ACHN (cell line): ENCODE measurements around the gene MTSS2.

Experiments
- DNase-seq: peaks from one replicate; pipeline ENCODE4 v3.0.0-alpha.2; 2015
- in situ Hi-C: cut with HindIII; loops from 2 replicates; pipeline ENCODE4 v1.10.0; 2017; ENCODE audit warnings: low sequenced_read_pairs, low pct_ligation_motif_present, low pct_unique_long_range_greater_than_20kb

The MTSS2 gene, protein sequence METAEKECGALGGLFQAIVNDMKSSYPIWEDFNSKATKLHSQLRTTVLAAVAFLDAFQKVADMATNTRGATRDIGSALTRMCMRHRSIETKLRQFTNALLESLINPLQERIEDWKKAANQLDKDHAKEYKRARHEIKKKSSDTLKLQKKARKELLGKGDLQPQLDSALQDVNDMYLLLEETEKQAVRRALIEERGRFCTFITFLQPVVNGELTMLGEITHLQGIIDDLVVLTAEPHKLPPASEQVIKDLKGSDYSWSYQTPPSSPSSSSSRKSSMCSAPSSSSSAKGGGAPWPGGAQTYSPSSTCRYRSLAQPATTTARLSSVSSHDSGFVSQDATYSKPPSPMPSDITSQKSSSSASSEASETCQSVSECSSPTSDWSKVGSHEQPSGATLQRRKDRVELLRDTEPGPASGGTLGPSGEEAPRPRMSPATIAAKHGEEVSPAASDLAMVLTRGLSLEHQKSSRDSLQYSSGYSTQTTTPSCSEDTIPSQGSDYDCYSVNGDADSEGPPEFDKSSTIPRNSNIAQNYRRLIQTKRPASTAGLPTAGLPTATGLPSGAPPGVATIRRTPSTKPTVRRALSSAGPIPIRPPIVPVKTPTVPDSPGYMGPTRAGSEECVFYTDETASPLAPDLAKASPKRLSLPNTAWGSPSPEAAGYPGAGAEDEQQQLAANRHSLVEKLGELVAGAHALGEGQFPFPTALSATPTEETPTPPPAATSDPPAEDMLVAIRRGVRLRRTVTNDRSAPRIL

DNA sequence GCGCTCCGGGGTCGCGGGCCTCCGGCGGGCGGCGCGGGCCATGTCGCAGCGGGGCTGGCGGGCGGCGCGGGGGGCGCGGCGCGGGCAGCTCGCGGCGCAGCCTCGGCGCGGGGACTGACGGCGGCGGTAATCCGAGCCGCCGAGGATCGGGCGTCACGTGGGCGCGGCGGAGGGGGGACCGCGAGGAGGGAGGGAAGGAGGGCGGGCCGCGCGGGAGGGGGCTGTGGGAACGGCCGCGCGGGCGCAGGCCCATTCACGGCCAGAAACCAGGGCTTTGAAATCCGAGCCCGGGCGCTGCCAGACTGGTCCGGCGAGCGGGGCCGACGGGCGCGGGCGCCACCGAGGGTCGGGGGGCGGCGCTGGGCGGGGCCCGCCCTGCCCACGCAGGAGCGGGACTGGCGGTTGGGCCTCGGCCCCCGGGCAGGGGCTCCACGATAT lies at the start of gene MTSS2:
TSS of gene MTSS2 (minus strand) at position 116 of the 438 bp plus-strand sequence. CDS start 262 bp downstream, outside the sequence.
- DNase-seq, result peak; percentile 89
- in situ Hi-C loops, result no loop called here

DNA sequence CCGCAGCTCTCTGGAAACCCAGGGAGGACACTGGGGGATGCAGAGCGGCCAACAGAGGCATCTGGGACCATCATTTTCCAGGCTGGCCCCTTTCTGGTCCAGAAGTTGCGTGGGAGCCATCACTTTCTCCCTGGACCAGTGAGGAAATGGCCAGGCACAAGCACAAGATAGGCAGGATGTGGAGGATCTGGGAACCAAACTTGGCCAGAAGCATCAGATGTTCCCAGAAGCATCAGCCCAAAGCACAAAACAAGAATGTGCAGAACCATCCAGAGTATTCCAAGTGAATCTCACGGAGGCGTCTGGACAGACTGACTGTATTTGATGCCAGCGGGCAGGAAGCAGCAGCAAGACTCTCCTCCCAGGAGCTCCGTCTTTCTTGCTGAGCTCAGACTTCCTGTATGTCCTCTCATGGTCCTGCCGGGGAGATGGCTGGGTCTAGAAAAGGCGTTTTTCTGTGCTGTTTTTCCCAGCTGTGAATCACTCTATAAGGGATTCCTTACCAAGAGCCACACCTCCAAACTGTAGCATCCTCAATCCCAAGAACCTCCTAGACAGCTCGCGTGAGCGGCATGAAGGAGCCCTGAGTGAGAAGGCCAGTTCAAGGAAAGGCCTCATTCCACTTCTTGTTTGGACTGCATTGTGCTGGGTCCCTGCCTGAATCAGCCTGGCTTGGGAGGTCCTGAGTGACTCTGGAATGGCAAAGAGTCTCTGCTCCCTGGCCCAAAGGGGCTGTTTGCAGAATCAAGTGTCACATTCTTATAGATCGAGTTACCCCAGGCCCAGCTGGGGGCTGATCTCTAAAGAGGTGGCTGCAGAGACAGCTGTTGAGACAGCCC lies 49.5 kb upstream of the MTSS2 start:
- no peak for DNase-seq
- in situ Hi-C loops, result no loop called here

DNA sequence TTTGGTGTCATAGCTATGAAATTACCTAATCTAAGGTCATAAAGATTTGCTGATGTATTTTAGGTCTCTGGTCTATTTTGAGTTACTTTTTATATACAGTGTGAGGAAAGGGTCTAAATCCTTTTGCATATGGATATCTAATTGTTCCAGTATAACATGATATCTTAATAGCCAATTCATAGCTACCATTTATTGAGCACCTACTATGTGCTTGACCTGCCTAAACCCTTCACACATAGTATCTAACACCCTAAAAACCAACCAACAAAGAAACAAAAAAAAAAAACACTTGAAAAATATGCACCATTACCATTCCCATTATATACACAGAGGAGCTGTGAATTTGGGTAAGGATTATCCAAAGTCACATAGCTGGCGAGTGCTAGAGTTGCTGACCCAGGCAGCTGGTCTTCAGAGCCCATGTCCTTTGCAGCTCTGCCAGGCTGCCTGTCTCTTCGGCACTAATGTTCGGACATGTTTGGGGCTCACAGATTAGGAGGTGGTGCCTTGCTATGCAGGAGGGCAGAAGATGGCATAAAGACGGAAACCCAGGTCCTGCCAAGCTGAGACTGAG lies 48.8 kb upstream of the MTSS2 start:
- DNase-seq, result no peak
- in situ Hi-C loops, result no loop called here

DNA sequence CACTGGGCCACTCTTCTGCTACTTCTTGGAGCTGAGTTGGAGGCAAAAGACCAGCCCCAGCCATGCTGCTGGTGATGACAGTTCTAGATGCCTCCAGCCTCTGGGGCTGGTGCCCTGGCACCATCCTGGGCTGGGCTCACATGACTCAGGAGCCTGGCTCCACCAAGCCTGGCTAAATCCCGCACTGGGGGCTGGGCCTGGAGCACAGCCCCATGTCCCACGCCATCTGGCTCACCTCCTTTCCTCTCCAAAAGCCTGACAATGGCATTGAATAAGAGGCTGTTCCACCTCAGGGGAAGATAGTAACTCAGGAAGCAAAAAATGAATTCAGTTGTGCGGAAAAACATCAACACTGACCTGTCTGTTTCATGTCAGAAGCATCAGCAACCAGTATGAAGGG lies 45.1 kb upstream of the MTSS2 start:
- DNase-seq, result no peak
- in situ Hi-C loops, result no loop called here

DNA sequence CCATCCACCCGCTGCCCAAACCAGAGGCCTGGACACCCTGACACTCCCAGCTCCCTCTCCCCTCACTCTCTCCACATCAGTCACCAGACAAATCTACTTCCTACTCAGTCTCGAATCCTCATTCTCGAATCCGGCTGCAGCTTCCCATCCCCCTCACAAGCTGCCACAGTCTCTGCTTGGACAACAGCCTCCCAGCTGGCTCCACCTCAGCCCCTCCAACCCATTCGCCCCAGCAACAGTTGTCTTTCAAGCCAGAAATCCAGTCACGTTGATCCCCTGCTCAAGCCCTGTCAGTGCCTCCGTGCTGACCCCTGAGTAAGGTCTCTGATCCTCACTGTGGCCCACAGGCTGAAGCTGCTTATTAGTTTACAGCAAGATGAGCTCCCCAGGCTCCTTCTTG lies 44.2 kb upstream of the MTSS2 start:
- no peak for DNase-seq
- in situ Hi-C loops, result no loop called here

DNA sequence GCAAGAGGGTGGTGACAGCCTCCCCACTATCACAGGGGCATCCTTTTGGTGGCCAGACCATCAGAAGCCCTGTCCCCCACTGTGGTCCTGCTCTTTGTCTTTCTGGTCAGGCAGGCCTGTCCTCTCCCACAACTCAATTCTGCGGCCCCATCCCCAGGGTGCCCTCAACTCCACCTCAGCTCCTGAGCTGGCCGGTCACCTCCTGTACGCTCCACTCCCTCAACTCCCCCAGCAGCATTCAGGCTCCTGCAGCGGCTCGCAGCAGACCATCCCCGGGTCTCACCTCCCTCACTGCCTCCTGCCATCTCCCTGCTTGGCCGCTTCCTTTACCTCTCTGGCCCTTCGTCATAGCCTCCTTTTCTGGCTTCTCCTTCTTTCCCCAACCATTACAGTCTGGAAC lies 43.4 kb upstream of the MTSS2 start:
- in situ Hi-C loops, result no loop called here
- no peak for DNase-seq

DNA sequence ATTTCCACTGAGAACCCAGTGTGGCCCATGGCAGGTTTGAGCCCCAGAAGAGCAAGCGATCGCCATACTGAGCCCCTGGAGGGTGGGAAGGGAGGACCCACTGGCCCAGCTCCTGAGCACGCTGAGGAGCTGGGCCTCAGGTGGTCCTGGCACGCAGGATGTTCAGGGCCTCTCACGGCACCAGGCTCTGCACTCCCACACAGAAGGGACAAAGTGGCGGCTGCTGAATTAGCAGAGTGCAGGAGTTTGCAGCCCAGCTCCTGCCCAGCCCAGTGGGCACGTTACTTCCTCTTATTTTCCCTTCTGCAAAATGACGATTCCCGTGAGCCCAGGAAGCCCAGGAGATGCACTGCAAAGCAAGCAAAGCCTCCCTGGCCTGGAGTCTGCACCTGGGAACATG lies 42.3 kb upstream of the MTSS2 start:
- DNase-seq, result no peak
- in situ Hi-C loops, result no loop called here

DNA sequence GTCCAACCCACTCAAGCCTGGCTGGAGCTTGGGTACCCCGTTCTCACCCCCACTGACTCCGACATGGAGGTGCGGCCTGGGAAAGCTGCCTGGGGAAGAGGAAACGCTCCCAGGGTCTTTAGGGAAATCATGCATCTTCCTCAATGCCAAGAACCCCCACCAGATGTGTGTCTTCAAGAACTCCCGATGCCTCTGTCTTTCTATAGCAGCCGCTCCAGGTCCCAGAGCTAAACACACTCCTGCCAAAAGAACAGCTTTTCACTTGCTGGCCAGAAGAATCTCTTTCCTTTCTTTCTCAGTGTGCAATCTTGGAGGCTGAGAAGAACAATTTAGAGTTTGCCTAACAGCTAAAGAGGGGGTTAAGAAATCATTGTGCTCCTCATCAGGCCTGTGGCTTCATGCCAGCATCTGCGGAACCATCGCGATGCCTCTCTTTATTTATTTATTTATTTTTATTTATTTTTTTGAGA lies 41.1 kb upstream of the MTSS2 start:
- no peak for DNase-seq
- in situ Hi-C loops, result no loop called here

DNA sequence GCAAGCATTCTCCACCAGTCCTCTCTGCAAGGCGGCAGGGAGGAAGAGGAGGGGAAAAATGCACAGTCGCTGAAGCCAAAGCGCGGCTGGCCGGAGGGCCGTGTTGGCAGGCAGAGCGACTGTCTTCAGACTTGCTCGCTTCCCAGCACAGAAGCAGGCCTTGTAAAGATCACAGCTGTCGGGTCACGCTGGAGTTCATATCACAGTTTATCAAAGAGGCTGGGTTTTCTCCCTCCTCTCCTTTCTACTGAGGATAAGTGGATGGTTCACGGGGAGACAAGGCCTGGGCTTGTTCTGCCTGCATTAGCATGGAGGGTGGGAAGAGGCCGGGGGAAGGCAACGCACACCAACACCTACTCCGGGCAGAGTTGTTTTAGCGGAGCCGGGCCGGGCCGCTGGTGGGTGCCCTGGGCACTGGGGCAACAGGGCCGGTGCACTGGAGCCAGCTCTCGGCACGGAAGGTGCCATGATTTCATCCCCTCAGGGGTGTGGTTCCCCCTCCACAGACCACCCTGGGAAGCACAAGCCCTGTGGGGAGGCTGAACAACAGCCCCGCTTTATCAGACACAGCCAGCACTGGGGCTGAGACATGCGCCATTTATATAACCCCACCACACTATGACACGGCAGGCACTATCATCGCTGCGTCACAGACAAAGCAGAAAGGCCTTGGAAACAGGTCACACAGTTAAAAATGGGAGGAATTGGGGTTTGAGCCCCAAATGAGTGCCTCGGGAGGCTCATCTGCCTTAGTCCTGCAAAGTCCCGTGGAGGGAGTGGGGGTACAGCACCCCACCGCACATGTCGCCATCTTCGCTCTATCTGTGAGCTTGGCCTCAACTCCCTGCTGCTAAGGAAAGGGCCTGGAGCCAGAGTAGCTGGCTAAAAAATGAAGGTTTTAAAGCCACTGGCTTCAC lies 40.3 kb upstream of the MTSS2 start:
- in situ Hi-C loops, result no loop called here
- DNase-seq, result no peak

DNA sequence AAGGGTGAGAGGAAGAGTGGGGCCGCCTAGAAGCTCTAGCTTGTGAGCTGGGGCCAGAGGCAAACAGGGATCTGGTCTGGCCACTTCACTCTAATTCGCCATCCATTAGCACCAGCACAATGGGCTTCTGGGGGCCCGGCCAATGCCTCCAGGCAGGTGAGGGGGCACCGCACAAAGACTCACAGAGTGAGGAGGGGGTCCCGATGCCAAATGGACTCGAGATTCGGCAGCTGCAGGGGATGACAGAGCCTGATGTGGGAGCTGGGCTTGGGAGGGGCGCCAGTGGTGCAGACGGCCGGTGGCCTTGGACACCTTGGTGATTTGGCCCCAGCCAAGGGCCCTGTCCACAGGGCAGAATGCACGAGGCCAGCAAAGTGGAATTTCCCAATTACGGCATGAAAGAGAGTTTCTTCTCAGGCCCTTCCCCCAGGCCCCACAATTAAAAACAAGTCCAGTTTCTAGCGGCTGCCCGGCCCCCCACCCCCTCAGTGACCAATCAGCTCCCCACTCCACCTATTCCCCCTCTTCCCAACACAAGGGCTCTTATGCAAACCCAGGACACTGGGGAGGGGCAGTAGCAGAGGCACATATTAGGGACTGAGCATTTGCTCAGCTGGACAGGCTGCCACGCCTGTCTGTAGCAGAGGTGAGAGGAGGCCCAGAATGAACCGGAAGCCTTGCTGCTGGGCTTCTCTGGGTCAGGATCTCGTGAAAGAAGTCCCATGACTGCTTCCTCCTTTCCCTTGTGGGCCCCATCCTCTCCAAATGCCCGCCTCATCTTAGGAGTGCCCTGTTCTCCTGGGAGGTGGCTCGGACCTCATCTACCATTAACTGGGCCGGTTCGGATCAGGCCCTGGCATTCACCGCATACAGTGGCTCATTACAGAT lies 39.4 kb upstream of the MTSS2 start:
- in situ Hi-C loops, result no loop called here
- DNase-seq, result no peak

DNA sequence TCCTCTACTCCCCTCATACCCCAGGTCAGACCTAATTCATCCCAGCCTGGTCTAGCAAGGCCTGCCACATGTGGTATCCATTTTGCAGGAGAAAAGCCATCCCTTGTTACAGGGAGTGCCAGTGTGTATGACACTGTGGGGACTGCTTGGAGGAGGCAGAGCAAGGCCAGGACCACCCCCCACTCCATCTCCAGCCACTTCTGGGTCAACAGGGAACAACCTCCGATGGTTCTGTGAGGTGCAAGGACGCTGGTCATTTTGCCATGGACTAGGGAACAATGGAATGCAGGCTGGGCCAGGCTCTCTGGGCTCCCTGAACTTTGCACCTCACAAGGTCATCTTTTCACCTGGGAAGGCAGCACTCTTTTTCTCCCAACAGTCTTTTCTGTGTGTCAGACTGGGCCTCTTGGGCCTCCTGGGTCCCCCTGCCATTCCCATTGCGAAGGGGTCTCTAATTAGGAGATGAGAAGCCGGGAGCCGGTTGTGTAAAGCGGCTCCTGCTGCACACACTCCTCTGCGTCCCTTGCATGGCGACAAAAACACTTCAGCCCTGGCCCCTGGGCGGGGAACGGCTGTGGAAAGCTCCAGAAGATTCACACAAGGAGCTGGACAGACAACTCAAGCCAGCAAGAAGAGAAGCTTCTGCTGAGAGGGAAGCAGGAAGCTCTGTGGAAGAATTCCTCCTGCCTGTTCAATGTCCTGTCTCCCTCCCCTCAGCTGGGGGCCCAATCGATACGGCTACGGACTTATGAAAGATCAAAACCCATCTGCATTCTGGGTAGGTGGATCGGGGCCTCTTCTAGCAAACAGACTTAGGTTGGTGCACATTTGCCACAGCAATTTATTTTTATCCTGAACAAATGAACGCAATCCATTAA lies 38.5 kb upstream of the MTSS2 start:
- no peak for DNase-seq
- in situ Hi-C loops, result no loop called here

DNA sequence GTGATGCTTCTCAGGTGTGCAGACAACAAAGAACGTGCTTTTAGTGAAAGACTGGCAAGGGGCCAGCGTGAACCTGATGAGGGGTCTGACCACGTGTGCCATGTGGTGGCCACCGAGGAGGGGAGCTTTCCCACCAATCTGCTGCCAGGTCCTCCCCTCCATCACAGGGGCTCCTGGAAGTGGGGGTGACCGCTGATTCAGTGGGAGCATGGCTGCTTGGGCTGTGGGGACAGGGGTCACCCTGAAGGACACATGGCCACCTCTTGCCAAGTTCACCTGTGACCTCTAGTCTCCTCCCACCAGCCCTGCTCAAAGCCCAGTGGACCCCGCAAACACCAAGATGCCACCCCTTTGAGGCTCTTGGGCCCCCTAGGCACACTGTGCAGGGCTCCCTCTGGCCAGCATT lies 37.9 kb upstream of the MTSS2 start:
- in situ Hi-C loops, result no loop called here
- no peak for DNase-seq

DNA sequence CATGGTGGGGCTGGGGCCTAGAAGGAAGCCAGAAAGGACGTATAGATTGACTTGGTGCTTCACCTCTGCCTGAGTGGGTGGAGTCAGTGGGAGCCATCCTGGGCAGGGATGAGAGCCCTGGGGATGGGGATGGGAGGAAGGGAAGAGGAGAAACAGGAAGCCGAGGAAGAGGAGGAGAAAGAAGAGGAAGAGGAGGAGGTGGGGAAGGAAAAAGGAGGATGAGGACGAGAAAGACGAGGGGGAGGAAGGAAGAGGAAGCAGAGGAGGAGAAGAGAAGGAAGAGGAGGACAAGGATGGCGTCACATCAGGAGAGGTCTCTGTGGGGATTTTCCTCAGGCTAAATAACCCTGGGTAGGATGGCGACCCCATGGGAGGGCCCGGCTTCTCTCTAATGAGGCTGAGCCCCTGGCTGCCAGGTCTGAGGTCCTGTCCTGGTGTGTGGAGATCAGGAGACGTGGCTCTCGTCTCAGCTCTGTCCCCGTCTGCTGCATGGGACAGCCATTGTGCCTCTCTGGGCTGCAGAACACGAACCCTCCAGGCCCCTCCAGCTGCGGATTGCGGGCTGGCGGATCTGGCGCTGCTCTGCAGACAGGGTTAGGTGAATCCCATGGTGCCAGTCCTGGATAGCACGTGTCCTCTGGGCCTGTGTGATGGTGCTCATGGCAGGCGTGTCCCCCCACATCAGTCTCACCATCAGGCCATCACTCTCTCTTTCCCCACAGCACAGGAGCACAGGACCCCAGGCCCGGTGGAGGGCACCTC lies 35.5 kb upstream of the MTSS2 start:
- no peak for DNase-seq
- in situ Hi-C loops, result no loop called here

DNA sequence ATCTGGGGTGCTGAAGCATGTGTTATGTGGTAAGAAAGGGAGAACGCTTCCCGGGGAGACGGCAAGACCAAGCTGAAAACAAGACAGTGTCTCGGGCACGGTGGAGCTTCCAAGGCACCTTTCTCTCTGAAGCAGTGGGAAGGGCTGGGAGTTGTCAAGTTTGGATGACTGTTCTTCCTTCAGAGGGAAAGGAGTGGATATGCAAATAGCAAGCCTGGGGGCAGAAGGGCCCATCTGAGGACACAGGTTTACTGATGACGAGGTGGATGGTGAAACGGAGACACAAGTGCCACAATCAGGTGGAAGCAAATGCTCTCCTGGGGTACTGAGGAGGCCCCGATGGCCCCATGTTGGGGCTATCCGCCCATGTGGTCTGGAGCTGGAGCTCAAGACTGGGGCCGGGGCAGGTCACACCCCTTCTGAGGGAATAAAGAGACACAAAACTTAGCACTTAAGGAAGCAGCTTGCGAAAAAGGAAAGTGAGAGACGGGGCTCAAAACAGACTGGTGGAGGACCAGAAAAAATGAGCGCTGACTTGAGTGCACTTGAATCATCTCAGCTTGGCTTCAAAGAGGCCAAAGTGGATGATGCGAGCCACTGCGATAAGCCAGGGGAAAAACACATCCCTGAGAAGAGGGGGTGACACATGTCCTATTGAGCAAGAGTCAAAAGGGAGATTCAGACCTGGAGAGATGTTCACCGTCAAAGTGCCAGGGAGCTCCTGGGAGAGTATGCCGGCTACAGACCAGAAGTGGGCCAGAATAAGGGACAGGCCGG lies 34.8 kb upstream of the MTSS2 start:
- in situ Hi-C loops, result no loop called here
- DNase-seq, result no peak

DNA sequence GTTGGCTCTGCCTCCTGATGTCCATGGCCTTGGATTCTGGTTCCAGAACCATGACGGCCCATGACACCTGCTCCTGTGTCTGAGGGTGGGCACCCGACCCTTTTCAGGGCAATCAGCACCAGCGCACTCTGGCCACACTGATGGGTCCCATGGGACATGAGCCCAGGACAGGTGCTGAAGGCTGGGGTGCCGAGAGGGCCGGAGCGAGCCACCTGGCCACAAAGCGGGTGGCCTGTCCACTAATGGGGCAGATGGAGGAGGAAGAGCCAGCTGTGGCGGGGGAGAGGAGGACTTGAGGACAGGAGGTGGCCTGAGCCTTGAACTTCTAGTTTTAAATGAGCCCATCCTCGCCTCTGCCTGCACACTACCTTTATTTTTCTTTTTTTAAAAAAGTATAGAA lies 31.2 kb upstream of the MTSS2 start:
- DNase-seq, result no peak
- in situ Hi-C loops, result no loop called here
